NCI-H1436 (cell line): Measurements from ENCODE around the gene VARS2.
"Not testable (repeated sequence)": the region's sequence is repeated elsewhere in the genome, so short reads cannot be mapped to it uniquely, and the experiment has no call there.

Source experiments
- DNase-seq: peaks from one replicate; lab custom pipeline; 2025; lab: John Stamatoyannopoulos, UW

Gene VARS2

DNA sequence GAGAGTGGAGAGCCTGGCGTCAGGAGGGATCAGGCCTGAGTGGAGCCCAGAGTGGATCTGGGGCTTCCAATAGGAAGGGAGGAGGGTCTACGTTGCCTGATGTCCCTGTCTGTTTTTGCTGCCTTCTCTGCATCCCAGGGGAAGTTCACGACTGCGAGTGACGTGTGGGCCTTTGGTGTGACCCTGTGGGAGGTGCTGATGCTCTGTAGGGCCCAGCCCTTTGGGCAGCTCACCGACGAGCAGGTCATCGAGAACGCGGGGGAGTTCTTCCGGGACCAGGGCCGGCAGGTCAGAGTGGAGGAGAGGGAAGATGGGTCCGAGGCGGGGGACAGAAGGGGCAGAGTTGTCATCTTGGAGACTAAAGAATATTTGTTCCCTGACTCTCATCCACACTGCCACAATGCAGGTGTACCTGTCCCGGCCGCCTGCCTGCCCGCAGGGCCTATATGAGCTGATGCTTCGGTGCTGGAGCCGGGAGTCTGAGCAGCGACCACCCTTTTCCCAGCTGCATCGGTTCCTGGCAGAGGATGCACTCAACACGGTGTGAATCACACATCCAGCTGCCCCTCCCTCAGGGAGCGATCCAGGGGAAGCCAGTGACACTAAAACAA lies 15.2 kb upstream of the VARS2 start:
- DNase-seq, result no peak

DNA sequence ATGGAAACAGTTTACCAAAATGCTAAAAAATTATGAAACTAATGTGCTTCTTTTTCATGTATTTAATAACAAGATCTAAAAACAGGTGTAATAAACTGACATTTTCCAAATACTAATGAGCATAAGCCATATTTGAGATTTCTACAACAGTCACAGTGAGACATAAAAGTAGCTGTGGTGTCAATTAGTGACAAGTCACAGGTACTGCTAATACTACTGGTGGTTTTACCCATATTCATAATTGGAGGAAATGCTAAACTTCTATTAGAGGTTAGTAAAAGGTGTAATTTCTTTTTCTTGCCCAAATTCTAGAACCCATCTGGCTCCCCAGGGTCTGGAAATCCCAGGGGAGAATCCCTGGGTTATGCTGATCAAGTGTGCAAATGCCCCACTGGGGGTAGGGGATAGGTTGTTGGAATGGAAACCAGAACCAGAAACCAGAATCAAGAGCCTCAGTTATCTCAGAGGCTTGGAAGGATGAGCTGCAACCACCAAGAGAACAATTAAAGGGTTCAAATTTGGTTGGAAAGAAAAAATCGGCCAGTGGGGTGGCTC lies 13.1 kb upstream of the VARS2 start:
- DNase-seq, result no peak

GRCh38 chr6:30901436-30901835 lies 12.6 kb upstream of the VARS2 start:
- DNase-seq, result no peak

GRCh38 chr6:30902196-30902595 lies 11.8 kb upstream of the VARS2 start:
- not testable (repeated sequence) for DNase-seq

DNA sequence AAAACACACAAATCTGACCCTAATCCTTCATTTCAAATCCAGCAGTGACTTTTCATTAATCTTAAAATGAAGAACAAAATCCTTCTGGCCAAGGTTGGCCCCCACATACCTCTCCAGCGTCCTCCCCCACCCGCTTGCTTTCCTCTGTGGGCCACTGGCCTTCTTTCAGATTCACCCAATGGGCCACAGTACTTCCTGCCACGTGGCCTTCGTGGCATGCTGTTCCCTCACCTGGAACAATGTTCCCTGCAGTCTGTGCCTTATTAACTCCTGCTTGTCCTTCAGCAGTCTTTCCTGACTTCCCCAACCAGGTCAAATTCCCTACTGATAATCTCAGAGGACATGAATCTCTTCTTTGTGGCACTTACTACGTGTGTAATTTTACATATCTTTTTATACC lies 11.3 kb upstream of the VARS2 start:
- DNase-seq, result no peak

GRCh38 chr6:30903236-30903635 lies 10.8 kb upstream of the VARS2 start:
- DNase-seq, result no peak

DNA sequence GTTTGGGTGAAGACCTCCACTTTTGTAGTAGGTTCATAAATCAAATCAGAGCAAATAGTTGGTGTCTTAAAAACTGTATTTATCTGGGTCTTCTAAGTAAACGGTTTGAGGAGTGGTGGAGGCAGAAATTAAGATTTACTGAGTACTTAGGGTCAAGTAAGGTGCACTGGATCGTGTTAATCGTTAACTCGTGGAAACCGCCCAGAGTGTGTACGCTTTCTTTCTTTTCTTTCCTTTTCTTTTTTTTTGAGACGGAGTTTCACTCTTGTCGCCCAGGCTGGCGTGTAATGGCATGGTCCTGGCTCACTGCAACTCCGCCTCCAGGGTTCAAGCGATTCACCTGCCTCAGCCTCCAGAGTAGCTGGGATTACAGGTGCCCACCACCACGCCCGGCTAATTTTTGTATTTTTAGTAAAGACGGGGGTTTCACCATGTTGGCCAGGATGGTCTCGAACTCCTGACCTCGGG lies 6.7 kb upstream of the VARS2 start:
- DNase-seq, result not testable (repeated sequence)

GRCh38 chr6:30907758-30908591 lies 6.1 kb upstream of the VARS2 start, which contains the start of gene GTF2H4:
Gene GTF2H4 (plus strand): TSS chr6:30908207.
- DNase-seq, result peak; percentile 98

- no peak for DNase-seq
These were observed 5.3 kb upstream of the VARS2 start for GRCh38 chr6:30908700-30909099.

GRCh38 chr6:30910473-30910872 lies 3.6 kb upstream of the VARS2 start:
- not testable (repeated sequence) for DNase-seq

DNA sequence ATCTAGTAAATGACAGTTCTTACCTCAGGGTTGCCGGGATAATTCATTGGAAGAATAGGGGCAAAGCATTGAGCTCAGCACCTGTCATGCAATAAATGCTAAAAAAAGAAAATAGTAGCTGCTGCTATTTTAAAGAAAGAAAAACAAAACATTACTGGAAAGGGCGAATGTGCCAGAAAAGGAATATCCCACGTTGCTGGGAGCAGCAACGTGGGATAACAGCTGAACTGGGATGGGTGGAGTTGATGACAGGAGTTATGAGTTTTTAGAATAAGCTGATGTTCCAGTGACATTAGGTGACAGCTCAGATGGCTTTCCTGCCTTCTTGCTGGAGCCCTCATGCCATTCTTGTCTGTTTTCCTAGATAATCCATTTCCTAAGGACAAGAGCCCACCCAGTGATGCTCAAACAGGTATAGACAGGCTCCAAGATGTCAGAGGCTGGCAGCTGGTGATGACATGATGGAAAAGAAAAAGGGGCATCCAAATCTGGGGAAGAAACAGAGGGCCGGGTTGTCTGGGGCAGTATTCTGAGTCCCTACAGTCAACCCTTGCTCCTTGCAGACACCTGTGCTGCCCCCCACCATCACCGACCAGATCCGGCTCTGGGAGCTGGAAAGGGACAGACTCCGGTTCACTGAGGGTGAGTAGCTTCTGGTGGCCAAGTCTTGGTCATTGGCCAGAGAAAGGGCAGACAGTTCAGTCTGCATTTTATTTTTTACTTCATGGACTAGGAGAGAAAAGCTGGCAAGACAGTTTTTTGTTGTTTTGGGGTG lies 1.1 kb upstream of the VARS2 start:
- DNase-seq, result no peak

- no peak for DNase-seq
These were observed 340 bp upstream of the VARS2 start for GRCh38 chr6:30913721-30914075.

- no peak for DNase-seq
These were observed 984 bp downstream of the VARS2 start for GRCh38 chr6:30914854-30915590.

GRCh38 chr6:30915591-30915946 lies 1.5 kb downstream of the VARS2 start:
- peak; percentile 30 for DNase-seq

- DNase-seq, result no peak
These were observed 3.0 kb downstream of the VARS2 start for GRCh38 chr6:30917041-30917440.

DNA sequence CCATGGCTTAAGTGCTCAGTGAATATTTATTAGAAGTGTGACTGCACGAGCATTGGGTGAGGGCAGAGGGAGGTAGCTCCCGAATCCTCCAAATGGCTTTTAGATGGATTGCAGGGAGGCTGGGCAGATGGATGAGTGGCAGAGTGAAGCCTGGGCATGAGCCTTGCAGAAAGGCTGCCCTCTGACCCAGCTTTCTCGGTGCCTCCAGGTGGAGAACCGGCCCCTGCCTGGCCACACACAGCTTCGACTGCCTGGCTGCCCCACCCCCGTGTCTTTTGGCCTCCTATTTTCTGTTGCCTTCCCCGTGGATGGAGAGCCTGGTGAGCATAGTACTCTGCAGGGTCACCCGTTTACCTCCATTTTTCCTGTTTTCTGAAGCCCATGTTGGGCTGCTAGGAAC lies 3.4 kb downstream of the VARS2 start:
- DNase-seq, result no peak

GRCh38 chr6:30918670-30919069 lies 4.6 kb downstream of the VARS2 start:
- DNase-seq, result no peak

- DNase-seq, result no peak
These were observed 8.4 kb downstream of the VARS2 start for GRCh38 chr6:30922447-30922852.

- not testable (repeated sequence) for DNase-seq
These were observed 10.1 kb downstream of the VARS2 start for GRCh38 chr6:30924040-30924627.

GRCh38 chr6:30926644-30927043 lies 12.6 kb downstream of the VARS2 start:
- DNase-seq, result no peak

DNA sequence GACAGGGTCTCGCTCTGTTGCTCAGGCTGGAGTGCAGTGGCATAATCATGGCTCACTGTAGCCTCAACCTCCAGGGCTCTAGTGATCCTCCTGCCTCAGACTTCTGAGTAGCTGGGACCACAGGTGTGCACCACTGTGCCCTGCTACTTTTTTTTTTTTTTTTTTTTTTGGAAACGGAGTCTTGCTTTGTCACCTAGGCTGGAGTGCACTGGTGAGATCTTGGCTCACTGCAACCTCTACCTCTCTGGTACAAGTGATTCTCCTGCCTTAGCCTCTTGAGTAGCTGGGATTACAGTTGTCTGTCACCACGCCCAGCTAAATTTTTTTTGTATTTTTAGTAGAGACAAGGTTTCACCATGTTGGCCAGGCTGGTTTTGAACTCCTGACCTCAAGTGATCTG lies 13.0 kb downstream of the VARS2 start:
- DNase-seq, result not testable (repeated sequence)
